ENCODE data around the gene ZYG11B. TPM values are rescaled to one million over a fixed set of nuclear protein-coding genes. Genes with fewer than 3 reads are reported as not detected.
"Not testable (repeated sequence)": the region's sequence is repeated elsewhere in the genome, so short reads cannot be mapped to it uniquely, and the experiment has no call there.

Gene ZYG11B
- total and polyA plus RNA-seq, 9 of the 15 experiments (the other 6 are each of a cell fraction or from before 2014, with no cell fraction given) = 4.9 to 22.2 (median 12.2) TPM

DNA sequence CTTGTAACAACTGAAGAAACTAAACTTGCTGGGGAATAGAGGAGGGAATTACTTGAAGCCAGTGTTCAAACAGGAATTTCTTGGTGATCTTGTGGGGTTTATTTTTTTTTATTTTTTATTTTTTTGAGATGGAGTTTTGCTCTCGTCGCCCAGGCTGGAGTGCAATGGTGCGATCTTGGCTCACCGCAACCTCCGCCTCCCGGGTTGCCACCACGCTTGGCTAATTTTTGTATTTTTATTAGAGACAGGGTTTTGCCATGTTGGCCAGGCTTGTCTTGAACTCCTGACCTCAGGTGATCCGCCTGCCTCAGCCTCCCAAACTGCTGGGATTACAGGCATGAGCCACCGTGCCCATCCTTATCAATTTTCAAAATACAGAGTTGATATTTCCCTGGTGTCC lies 23.2 kb downstream of the ZYG11B start:
- Histone ChIP-seq H3K79me2 (ENCODE audit: control insufficient read depth, insufficient read depth, low read length) (peaks cover 16% of the 10 kb centered on the region), H3K4me1 (replicated peaks in 1 of 2; ENCODE audit: control insufficient read depth in 2 of 2, insufficient read depth in 2 of 2, low read length in 2 of 2) (peaks cover 9 to 16% of the 10 kb centered on the region in 2 experiments; a peak in 3 of 5 replicates)
- H3K9me3 ChIP-seq (replicated peaks; ENCODE audit: control insufficient read depth, insufficient read depth, low read depth, low read length); intact Hi-C loops (cut with micrococcal nuclease); H3K27ac ChIP-seq (ENCODE audit: extremely low read depth, low read depth, low read length); H4K20me1 ChIP-seq (replicated peaks; ENCODE audit: control insufficient read depth, insufficient read depth, low read length); CTCF ChIA-PET (ENCODE audit: low intra/inter-chr PET ratio); H3K36me3 ChIP-seq (ENCODE audit: control insufficient read depth, insufficient read depth, low read length); BruUV-seq (replicated peaks); ATAC-seq; H3K9ac ChIP-seq (ENCODE audit: insufficient read depth in 1 of 2, low read depth in 2 of 2, low read length in 2 of 2); H3K27me3 ChIP-seq (ENCODE audit: control insufficient read depth in 2 of 2, insufficient read depth in 2 of 2, low read length in 2 of 2); FAIRE-seq; H2AFZ ChIP-seq (ENCODE audit: low read depth, low read length); H3K9me1 ChIP-seq (ENCODE audit: control insufficient read depth, insufficient read depth, low read length); DNase-seq (ENCODE audit: extremely low read depth in 1 of 4, low spot score in 3 of 4); H3K4me2 ChIP-seq (ENCODE audit: insufficient read depth, low read length); in situ Hi-C loops (cut with MboI); H3K4me3 ChIP-seq: not testable (repeated sequence)
- POLR2A ChIA-PET = interaction anchor here (1.4 to 3.0 kb wide), 3 partner anchors 10 to 16 kb away, joined by 6 to 11 read pairs (median 6); no protein-coding TSS in a partner anchor
- WGBS (ENCODE audit: insufficient coverage, low coverage, missing lambda C conversion rate) = 71% methylated on average over 9 of the region's 9 CpGs

DNA sequence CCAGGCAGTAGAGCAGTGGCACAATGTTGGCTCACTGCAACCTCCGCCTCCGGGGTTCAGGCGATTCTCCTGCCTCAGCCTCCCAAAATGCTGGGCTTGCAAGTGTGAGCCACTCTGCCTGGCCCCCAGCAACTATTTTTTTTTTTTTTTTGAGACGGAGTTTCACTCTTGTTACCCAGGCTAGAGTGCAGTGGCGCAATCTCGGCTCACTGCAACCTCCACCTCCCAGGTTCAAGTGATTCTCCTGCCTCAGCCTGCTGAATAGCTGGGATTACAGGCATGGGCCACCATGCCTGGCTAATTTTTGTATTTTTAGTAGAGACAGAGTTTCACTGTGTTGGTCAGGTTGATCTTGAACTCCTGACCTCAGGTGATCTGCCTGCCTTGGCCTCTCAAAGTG lies 23.9 kb downstream of the ZYG11B start:
- POLR2A ChIA-PET = interaction anchor here (3.0 kb wide), 1 partner anchor 10 kb away, joined by 11 read pairs; no protein-coding TSS in a partner anchor
- H3K27ac ChIP-seq (ENCODE audit: extremely low read depth, low read depth, low read length); H3K9ac ChIP-seq (ENCODE audit: insufficient read depth in 1 of 2, low read depth in 2 of 2, low read length in 2 of 2); CTCF ChIA-PET (ENCODE audit: low intra/inter-chr PET ratio); H4K20me1 ChIP-seq (replicated peaks; ENCODE audit: control insufficient read depth, insufficient read depth, low read length); BruUV-seq (replicated peaks); H2AFZ ChIP-seq (ENCODE audit: low read depth, low read length); ATAC-seq; H3K4me3 ChIP-seq; H3K27me3 ChIP-seq (ENCODE audit: control insufficient read depth in 2 of 2, insufficient read depth in 2 of 2, low read length in 2 of 2); intact Hi-C loops (cut with micrococcal nuclease); DNase-seq (ENCODE audit: extremely low read depth in 1 of 4, low spot score in 3 of 4); FAIRE-seq; H3K4me2 ChIP-seq (ENCODE audit: insufficient read depth, low read length); H3K9me1 ChIP-seq (ENCODE audit: control insufficient read depth, insufficient read depth, low read length); H3K36me3 ChIP-seq (ENCODE audit: control insufficient read depth, insufficient read depth, low read length); H3K9me3 ChIP-seq (replicated peaks; ENCODE audit: control insufficient read depth, insufficient read depth, low read depth, low read length); in situ Hi-C loops (cut with MboI): not testable (repeated sequence)
- H3K79me2 ChIP-seq (ENCODE audit: control insufficient read depth, insufficient read depth, low read length) = peaks cover 16% of the 10 kb centered on the region
- TF ChIP-seq CEBPB (tag; IDR thresholded peaks at IDR 0.05) = peak; percentile 62
- WGBS (ENCODE audit: insufficient coverage, low coverage, missing lambda C conversion rate) = 85% methylated on average over 5 of the region's 6 CpGs
- H3K4me1 ChIP-seq (replicated peaks in 1 of 2; ENCODE audit: control insufficient read depth in 2 of 2, insufficient read depth in 2 of 2, low read length in 2 of 2) = peaks cover 9 to 16% of the 10 kb centered on the region in 2 experiments; a peak in 3 of 5 replicates

Data from K562 (cell line).